Liver (tissue), 3 donors: Measurements from ENCODE around the gene C3orf85.

Experiments
- EGR1 ChIP-seq, 2 donors: IDR thresholded peaks; 2 replicates each; pipeline ENCODE4 v1.6.1; 2016 to 2018; ENCODE audit warnings: antibody characterized with exemption in 2 of 2, low read depth in 2 of 2
- GABPA ChIP-seq, 2 donors: IDR thresholded peaks in 1 of 2; conservative IDR thresholded peaks in 1 of 2; 2 replicates each; pipeline ENCODE4 v1.6.1; 2016; ENCODE audit warnings: antibody characterized with exemption in 2 of 2, mild to moderate bottlenecking in 1 of 2, moderate library complexity in 1 of 2
- HNF4A ChIP-seq, 2 donors: conservative IDR thresholded peaks; 2 replicates each; pipeline ENCODE4 v1.6.1; 2016; ENCODE audit warnings: antibody characterized with exemption in 2 of 2, mild to moderate bottlenecking in 2 of 2
- JUND ChIP-seq, 2 donors: IDR thresholded peaks; 2 replicates each; pipeline ENCODE4 v1.6.1; 2016; ENCODE audit warnings: antibody characterized with exemption in 2 of 2
- RAD21 ChIP-seq, 2 donors: IDR thresholded peaks; 2 replicates each; pipeline ENCODE4 v1.6.1; 2016; ENCODE audit warnings: antibody characterized with exemption in 2 of 2, mild to moderate bottlenecking in 2 of 2
- RXRA ChIP-seq, 2 donors: IDR thresholded peaks; 2 replicates each; pipeline ENCODE4 v1.6.1; 2017 to 2018; ENCODE audit warnings: antibody characterized with exemption in 2 of 2, mild to moderate bottlenecking in 1 of 2
- SP1 ChIP-seq: IDR thresholded peaks from 2 replicates; pipeline ENCODE4 v1.6.1; 2018; ENCODE audit warnings: antibody characterized with exemption, mild to moderate bottlenecking
- TAF1 ChIP-seq: conservative IDR thresholded peaks from 2 replicates; pipeline ENCODE4 v1.6.1; 2016; ENCODE audit warnings: antibody characterized with exemption, mild to moderate bottlenecking
- YY1 ChIP-seq: IDR thresholded peaks from 2 replicates; pipeline ENCODE4 v1.6.1; 2016; ENCODE audit warnings: antibody characterized with exemption, mild to moderate bottlenecking
- TF ChIP-seq, protein P1 (sequence below): fragments of 150-350 bp; IDR thresholded peaks from 2 replicates; pipeline ENCODE4 v1.5.1; 2017; ENCODE audit warnings: improper control_type of control experiment, low read depth, low read length; ENCODE audit not compliant: missing input control
- TF ChIP-seq, protein P2 (sequence below): IDR thresholded peaks from 2 replicates; pipeline ENCODE4 v1.6.1; 2016; ENCODE audit warnings: antibody characterized with exemption
- TF ChIP-seq, protein P3 (sequence below): IDR thresholded peaks from 2 replicates; pipeline ENCODE4 v1.6.1; 2016; ENCODE audit warnings: antibody characterized with exemption
- TF ChIP-seq, protein P4 (sequence below): IDR thresholded peaks from 2 replicates; pipeline ENCODE4 v1.6.1; 2016; ENCODE audit warnings: antibody characterized with exemption
- TF ChIP-seq, protein P5 (sequence below): IDR thresholded peaks from 2 replicates; pipeline ENCODE4 v1.6.1; 2016; ENCODE audit warnings: antibody characterized with exemption, mild to moderate bottlenecking
- donor health status: healthy.
- donor health status: healthy.

DNA sequence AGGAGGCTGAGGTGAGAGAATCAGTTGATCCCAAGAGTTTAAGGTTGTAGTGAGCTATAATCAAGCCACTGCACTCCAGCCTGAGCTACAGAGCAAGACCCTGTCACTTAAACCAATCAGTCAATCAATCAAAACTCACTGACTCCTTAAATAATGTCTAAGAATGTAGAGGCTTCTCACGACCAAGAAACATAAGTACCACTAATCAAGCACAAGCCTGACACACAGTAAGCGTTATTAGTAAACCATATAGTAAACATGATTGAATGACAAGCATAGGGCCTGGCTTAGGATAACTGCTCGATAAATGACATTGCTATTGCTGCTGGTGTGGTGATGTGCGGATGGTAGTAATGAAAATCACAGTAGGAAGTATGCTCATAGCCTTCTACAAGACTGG, 29.4 kb downstream of the C3orf85 start:
- TF ChIP-seq, protein P1, sequence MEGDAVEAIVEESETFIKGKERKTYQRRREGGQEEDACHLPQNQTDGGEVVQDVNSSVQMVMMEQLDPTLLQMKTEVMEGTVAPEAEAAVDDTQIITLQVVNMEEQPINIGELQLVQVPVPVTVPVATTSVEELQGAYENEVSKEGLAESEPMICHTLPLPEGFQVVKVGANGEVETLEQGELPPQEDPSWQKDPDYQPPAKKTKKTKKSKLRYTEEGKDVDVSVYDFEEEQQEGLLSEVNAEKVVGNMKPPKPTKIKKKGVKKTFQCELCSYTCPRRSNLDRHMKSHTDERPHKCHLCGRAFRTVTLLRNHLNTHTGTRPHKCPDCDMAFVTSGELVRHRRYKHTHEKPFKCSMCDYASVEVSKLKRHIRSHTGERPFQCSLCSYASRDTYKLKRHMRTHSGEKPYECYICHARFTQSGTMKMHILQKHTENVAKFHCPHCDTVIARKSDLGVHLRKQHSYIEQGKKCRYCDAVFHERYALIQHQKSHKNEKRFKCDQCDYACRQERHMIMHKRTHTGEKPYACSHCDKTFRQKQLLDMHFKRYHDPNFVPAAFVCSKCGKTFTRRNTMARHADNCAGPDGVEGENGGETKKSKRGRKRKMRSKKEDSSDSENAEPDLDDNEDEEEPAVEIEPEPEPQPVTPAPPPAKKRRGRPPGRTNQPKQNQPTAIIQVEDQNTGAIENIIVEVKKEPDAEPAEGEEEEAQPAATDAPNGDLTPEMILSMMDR, result no peak
- TF ChIP-seq HNF4A (conservative IDR thresholded peaks at IDR 0.05) (no peak), YY1 (no peak), TAF1 (no peak), JUND (IDR thresholded peaks at IDR 0.05) (no peak), GABPA (IDR thresholded peaks at IDR 0.05 in 1 of 2, conservative IDR thresholded peaks at IDR 0.05 in 1 of 2) (no peak), SP1 (no peak), EGR1 (IDR thresholded peaks at IDR 0.05; ENCODE audit: low read depth in 2 of 2) (no peak), RAD21 (IDR thresholded peaks at IDR 0.05) (no peak), RXRA (IDR thresholded peaks at IDR 0.05) (no peak)
- TF ChIP-seq, protein P2, sequence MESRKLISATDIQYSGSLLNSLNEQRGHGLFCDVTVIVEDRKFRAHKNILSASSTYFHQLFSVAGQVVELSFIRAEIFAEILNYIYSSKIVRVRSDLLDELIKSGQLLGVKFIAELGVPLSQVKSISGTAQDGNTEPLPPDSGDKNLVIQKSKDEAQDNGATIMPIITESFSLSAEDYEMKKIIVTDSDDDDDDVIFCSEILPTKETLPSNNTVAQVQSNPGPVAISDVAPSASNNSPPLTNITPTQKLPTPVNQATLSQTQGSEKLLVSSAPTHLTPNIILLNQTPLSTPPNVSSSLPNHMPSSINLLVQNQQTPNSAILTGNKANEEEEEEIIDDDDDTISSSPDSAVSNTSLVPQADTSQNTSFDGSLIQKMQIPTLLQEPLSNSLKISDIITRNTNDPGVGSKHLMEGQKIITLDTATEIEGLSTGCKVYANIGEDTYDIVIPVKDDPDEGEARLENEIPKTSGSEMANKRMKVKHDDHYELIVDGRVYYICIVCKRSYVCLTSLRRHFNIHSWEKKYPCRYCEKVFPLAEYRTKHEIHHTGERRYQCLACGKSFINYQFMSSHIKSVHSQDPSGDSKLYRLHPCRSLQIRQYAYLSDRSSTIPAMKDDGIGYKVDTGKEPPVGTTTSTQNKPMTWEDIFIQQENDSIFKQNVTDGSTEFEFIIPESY, result no peak
- TF ChIP-seq, protein P3, sequence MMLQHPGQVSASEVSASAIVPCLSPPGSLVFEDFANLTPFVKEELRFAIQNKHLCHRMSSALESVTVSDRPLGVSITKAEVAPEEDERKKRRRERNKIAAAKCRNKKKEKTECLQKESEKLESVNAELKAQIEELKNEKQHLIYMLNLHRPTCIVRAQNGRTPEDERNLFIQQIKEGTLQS, result no peak
- TF ChIP-seq, protein P4, sequence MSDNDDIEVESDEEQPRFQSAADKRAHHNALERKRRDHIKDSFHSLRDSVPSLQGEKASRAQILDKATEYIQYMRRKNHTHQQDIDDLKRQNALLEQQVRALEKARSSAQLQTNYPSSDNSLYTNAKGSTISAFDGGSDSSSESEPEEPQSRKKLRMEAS, result no peak
- TF ChIP-seq, protein P5, sequence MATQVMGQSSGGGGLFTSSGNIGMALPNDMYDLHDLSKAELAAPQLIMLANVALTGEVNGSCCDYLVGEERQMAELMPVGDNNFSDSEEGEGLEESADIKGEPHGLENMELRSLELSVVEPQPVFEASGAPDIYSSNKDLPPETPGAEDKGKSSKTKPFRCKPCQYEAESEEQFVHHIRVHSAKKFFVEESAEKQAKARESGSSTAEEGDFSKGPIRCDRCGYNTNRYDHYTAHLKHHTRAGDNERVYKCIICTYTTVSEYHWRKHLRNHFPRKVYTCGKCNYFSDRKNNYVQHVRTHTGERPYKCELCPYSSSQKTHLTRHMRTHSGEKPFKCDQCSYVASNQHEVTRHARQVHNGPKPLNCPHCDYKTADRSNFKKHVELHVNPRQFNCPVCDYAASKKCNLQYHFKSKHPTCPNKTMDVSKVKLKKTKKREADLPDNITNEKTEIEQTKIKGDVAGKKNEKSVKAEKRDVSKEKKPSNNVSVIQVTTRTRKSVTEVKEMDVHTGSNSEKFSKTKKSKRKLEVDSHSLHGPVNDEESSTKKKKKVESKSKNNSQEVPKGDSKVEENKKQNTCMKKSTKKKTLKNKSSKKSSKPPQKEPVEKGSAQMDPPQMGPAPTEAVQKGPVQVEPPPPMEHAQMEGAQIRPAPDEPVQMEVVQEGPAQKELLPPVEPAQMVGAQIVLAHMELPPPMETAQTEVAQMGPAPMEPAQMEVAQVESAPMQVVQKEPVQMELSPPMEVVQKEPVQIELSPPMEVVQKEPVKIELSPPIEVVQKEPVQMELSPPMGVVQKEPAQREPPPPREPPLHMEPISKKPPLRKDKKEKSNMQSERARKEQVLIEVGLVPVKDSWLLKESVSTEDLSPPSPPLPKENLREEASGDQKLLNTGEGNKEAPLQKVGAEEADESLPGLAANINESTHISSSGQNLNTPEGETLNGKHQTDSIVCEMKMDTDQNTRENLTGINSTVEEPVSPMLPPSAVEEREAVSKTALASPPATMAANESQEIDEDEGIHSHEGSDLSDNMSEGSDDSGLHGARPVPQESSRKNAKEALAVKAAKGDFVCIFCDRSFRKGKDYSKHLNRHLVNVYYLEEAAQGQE, result no peak
